GM13976 (cell line): ENCODE data around the gene CXCL14.

Experiments used
- DNase-seq: peaks from one replicate; pipeline ENCODE4 v3.0.0; 2012; ENCODE audit warnings: low spot score
- in situ Hi-C: fragments of 300-500 bp; cut with MboI; formaldehyde crosslinking; loops from one replicate; pipeline ENCODE4 v1.12.0; 2022; ENCODE audit warnings: low sequenced_read_pairs, mixed read lengths, inconsistent platforms; ENCODE audit not compliant: unreplicated experiment
- TF ChIP-seq, protein P1 (sequence below): IDR thresholded peaks from 2 replicates; pipeline ENCODE4 v1.5.1; 2012; ENCODE audit warnings: borderline replicate concordance, mild to moderate bottlenecking; ENCODE audit not compliant: insufficient read depth; ENCODE audit errors: extremely low read depth, missing control alignments, control extremely low read depth

CXCL14 gene

DNA sequence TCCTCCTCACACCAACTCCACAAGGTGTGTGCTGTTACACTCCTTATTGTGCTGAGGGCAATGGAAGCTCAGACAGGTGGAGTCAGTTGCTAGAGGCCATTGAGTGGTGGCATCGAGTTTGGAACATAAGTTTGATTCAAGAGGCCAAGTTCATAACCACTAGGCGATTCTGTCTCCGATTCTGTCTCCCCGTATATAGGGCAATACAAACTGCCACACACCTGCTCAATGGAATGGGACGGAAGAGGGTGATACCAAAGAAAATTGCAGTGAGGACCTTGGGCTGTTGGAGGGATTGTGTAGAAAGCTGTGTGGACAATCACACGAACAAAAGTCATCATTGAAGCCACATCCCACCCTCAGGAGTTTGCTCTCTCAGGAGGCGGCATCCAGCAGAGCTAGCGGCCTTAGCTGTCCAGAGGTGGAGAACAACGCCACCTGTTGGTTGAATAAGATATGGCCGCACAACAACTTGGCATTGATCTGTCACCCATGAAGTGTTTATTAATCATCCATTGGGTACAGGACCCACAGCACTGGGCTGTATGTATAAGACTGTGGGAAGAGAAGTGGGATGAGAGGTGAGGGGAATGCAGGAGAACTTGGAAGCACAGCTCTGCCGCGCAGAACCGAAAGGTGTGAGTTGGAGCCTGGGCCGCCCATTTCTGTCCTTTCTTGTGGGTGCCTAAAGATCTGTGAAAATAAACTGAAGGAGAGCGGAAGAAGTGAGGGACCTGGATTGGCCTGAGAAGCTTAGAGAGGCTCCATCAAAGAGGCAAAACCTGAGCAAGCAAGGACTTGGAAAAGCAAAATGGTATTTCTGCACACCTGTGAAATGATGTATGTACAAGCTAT is 27.0 kb downstream of the CXCL14 start:
- peak; percentile 76 for DNase-seq
- in situ Hi-C loops = loop anchor here (5.0 kb wide), 1 partner anchor 90 kb away; no protein-coding TSS in a partner anchor
- TF ChIP-seq, protein P1, sequence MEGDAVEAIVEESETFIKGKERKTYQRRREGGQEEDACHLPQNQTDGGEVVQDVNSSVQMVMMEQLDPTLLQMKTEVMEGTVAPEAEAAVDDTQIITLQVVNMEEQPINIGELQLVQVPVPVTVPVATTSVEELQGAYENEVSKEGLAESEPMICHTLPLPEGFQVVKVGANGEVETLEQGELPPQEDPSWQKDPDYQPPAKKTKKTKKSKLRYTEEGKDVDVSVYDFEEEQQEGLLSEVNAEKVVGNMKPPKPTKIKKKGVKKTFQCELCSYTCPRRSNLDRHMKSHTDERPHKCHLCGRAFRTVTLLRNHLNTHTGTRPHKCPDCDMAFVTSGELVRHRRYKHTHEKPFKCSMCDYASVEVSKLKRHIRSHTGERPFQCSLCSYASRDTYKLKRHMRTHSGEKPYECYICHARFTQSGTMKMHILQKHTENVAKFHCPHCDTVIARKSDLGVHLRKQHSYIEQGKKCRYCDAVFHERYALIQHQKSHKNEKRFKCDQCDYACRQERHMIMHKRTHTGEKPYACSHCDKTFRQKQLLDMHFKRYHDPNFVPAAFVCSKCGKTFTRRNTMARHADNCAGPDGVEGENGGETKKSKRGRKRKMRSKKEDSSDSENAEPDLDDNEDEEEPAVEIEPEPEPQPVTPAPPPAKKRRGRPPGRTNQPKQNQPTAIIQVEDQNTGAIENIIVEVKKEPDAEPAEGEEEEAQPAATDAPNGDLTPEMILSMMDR = peak; percentile 69

DNA sequence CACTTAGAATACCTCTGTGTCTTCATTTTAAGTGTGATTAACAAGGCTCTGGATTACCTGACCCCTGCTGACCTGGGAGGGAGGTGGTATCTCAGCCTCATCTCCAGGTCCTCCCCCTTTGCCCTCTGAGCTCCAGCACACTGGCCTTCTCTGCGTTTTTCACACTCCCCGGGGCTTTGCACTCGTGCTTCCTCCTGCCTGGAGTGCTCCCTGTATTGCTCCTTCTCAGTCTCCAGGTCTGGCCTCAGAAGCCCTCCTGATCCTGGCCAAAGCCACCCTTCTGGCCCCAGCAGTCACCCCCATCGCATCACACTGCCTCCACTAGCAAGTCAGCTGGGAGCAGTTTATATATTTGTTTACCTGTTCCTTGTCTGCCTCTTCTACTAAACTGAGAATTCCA is 29.4 kb downstream of the CXCL14 start:
- in situ Hi-C loops = no loop called here
- TF ChIP-seq, protein P1 = no peak
- DNase-seq = no peak

DNA sequence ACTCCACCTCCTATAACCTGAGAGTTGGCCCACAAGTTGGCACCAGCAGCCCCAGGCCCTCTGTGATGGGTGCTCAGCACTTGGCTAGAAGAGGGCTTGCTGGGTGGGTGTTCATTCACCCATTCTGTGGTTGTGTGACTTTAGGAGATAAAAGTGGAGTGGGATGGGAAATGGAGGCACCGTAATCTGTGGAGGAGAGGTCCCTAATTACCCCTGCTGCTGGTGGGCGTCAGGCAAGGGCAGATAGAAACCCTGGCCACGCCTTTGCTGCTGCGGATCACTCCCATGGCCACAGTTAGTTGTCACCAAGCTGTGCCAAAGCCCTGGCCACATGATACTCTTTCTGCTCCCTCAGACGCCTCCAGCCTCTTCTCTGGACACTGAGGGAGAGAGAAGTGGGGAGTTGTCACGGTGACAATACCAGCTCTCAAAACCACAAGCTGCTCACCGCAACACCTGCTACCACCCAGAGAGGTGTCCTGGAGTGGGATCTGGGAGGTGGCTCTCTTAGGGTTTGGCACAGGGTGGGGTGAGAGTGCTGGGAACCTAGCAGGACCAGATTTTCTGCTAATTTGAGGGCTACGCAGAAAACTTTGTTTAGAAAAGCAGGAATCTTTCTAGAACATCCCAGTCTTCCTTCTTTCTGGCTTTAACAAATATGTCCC is 31.1 kb downstream of the CXCL14 start:
- no peak for DNase-seq
- in situ Hi-C loops = no loop called here
- TF ChIP-seq, protein P1 = no peak

DNA sequence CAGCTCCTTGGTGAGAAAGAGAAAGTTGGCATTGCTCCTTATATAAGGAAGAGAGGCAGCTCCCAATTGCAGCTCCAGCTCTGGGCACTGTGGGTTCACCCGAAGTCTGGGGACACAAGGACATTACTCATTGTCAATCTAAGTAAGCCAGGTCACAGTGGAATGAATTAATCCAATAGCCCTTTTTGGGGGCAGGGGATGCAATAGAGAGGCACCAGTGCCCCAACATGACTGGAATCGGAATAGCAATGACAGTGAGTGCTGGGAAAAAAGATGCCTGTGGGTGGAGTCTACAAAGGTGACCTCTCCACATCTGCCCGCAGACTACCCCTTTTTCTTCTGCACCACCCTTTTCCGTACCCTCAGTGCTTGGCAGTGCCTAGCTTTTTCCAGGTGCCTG is 31.9 kb downstream of the CXCL14 start:
- in situ Hi-C loops = no loop called here
- DNase-seq = no peak
- TF ChIP-seq, protein P1 = no peak

DNA sequence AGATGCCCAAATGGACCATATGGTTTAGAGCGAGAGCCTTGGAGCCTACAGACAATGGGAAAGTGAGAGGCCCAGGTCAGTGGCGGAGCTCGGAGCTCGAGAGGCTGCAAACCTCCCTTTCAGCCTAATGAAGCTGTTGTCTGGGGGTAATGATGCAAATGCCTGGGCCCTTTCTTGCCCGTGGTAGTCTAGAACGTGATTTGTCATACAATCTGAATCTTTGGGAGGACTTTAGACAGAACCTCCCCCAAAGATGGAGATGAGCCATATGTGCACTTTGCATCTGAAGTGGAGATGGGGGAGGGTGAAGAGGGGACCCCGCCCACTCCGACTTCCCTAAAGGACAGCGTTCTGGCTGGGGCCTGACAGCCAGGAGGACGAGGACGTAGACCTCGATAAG is 32.7 kb downstream of the CXCL14 start:
- in situ Hi-C loops = no loop called here
- TF ChIP-seq, protein P1 = no peak
- no peak for DNase-seq

DNA sequence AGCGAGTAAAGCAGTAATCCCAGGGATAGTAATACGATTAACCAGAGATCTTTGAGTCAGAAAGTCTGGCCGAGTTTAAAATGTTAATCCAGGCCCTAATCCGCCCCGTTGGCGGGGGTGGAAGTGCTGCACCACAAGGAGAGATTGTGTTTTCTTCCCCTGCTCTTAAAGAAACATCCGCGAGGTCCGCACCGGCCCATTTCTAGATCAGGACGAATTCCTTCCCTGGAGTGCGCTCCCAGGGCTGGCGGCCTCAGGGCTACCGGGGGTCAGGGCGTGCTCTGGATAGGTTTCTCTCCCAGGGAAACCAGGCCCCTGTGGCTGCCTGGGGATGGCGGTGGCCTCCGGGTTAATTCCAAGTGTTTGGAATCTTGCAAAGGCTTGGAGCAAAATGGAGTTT is 33.7 kb downstream of the CXCL14 start:
- DNase-seq = no peak
- in situ Hi-C loops = no loop called here
- TF ChIP-seq, protein P1 = no peak
